K562 (cell line): Measurements from ENCODE around the gene UQCC2. TPM values are rescaled to one million over a fixed set of nuclear protein-coding genes. Genes with fewer than 3 reads are reported as not detected.

Experiments
- ATAC-seq: fragments of 200-7000 bp; cut with Tn5 transposase; 3 replicates; pipeline ENCODE4 v1.9.1; 2020; ENCODE audit warnings: moderate library complexity
- BruUV-seq: library from RNA; stranded (reverse); fragments of 400-500 nt; replicated peaks from 2 replicates; lab custom pipeline; 2021; lab: Mats Ljungman, UMichigan
- CTCF ChIA-PET: fragments of 300-600 bp; formaldehyde crosslinking; extraction: SDS; loops from one replicate; lab custom pipeline; 2021; ENCODE audit warnings: low intra/inter-chr PET ratio; lab: Yijun Ruan, JAX
- POLR2A ChIA-PET: fragments of 300-600, 350-650 bp; sonication (Branson Sonifier 250); formaldehyde crosslinking; extraction: SDS; loops from one replicate; lab custom pipeline; 2021; ENCODE audit warnings: antibody characterized with exemption, inconsistent platforms; lab: Yijun Ruan, JAX
- DNase-seq, 4 experiments: peaks; one replicate each; pipeline versions ENCODE4 v3.0.0 to v3.0.0-alpha.2; 2011 to 2018; ENCODE audit warnings: low spot score in 3 of 4, mixed read lengths in 3 of 4; ENCODE audit errors: extremely low read depth in 1 of 4
- FAIRE-seq: peaks from 2 replicates; lab custom pipeline; 2011; peaks lifted over from hg19 to GRCh38; lab: Jason Lieb, UNC
- H2AFZ ChIP-seq: 2 replicates; pipeline ENCODE4 v1.6.0; 2011; ENCODE audit warnings: low read depth, low read length, control low read depth, inconsistent platforms
- H3K27ac ChIP-seq: fragments of 200-600 bp; 3 replicates; pipeline ENCODE4 v1.8.0; 2011; ENCODE audit warnings: low read depth, mild to moderate bottlenecking, control low read depth, inconsistent platforms, low read length, moderate library complexity, mixed read lengths; ENCODE audit errors: extremely low read depth
- H3K27me3 ChIP-seq, 2 experiments: fragments of 300-600 bp in 1 of 2; 2 replicates in 1 of 2; 3 replicates in 1 of 2; pipeline versions ENCODE4 v1.6.0 to v1.8.0; 2011; ENCODE audit warnings: inconsistent platforms in 2 of 2, low read length in 2 of 2, mild to moderate bottlenecking in 1 of 2, mixed read lengths in 1 of 2, moderate library complexity in 1 of 2; ENCODE audit not compliant: control insufficient read depth in 2 of 2, insufficient read depth in 2 of 2
- H3K36me3 ChIP-seq: fragments of 300-600 bp; 3 replicates; pipeline ENCODE4 v1.8.0; 2011; ENCODE audit warnings: mild to moderate bottlenecking, low read length, inconsistent platforms; ENCODE audit not compliant: control insufficient read depth, insufficient read depth
- H3K4me1 ChIP-seq, 2 experiments: fragments of 200-600 bp in 1 of 2; replicated peaks in 1 of 2; 2 replicates in 1 of 2; 3 replicates in 1 of 2; pipeline versions ENCODE4 v1.5.1 to v1.8.0; 2011; ENCODE audit warnings: inconsistent platforms in 2 of 2, low read length in 2 of 2, mild to moderate bottlenecking in 1 of 2, mixed read lengths in 1 of 2, moderate library complexity in 1 of 2; ENCODE audit not compliant: control insufficient read depth in 2 of 2, insufficient read depth in 2 of 2
- H3K4me2 ChIP-seq: 2 replicates; pipeline ENCODE4 v1.6.1; 2011; ENCODE audit warnings: low read length, control low read depth, inconsistent platforms, mixed read lengths; ENCODE audit not compliant: insufficient read depth
- H3K4me3 ChIP-seq: fragments of 200-600 bp; sonication (generic), shearing (Covaris generic); 2 replicates; pipeline ENCODE4 v1.5.1; 2016; ENCODE audit warnings: control low read depth, inconsistent platforms
- H3K79me2 ChIP-seq: fragments of 200-600 bp; 3 replicates; pipeline ENCODE4 v1.8.0; 2011; ENCODE audit warnings: low read length, inconsistent platforms; ENCODE audit not compliant: control insufficient read depth, insufficient read depth
- H3K9ac ChIP-seq, 2 experiments: 2 replicates each; pipeline versions ENCODE4 v1.6.0 to v1.6.1; 2011; ENCODE audit warnings: low read depth in 2 of 2, low read length in 2 of 2, control low read depth in 1 of 2, inconsistent platforms in 1 of 2, mild to moderate bottlenecking in 1 of 2, mixed read lengths in 1 of 2; ENCODE audit not compliant: insufficient read depth in 1 of 2
- H3K9me1 ChIP-seq: one replicate; pipeline ENCODE4 v1.6.0; 2011; ENCODE audit warnings: inconsistent platforms, mild to moderate bottlenecking, low read length, moderate library complexity; ENCODE audit not compliant: control insufficient read depth, insufficient read depth
- H3K9me3 ChIP-seq: replicated peaks from 2 replicates; pipeline ENCODE4 v1.5.1; 2011; ENCODE audit warnings: low read depth, low read length, inconsistent platforms; ENCODE audit not compliant: control insufficient read depth, insufficient read depth
- H4K20me1 ChIP-seq: replicated peaks from 2 replicates; pipeline ENCODE4 v1.6.1; 2011; ENCODE audit warnings: low read length, inconsistent platforms, mixed read lengths; ENCODE audit not compliant: control insufficient read depth, insufficient read depth
- HDGF ChIP-seq: fragments of 450-650 bp; IDR thresholded peaks from 2 replicates; pipeline ENCODE4 v1.6.1; 2016
- POLR2G ChIP-seq: fragments of 200-400 bp; formaldehyde crosslinking; IDR thresholded peaks from 2 replicates; pipeline ENCODE4 v1.6.1; 2017; ENCODE audit warnings: low read depth, mild to moderate bottlenecking, antibody characterized with exemption, low read length, moderate library complexity
- WGBS: fragments of 100-300 bp; shearing (Covaris generic); methylation state at CpG from one replicate; pipeline ENCODE4 v1.1.6; 2016; ENCODE audit warnings: low coverage, mixed read lengths; ENCODE audit not compliant: insufficient coverage; ENCODE audit errors: missing lambda C conversion rate; 5-methylcytosine and 5-hydroxymethylcytosine counted together
- in situ Hi-C: fragments of 300-500 bp; cut with MboI; formaldehyde crosslinking; loops from 4 replicates; pipeline ENCODE4 v1.15.0; 2018; ENCODE audit warnings: inconsistent platforms, mixed read lengths
- intact Hi-C: fragments of 100-400 bp; cut with micrococcal nuclease; formaldehyde crosslinking; loops from 2 replicates; pipeline ENCODE4 v1.14.2; 2022
- polyA plus RNA-seq, 8 experiments: library from polyadenylated mRNA; depleted of rRNA in 4 of 8; stranded (reverse) in 5 of 8; unstranded in 3 of 8; fragments of >200 nt; fragmentation: Nextera tagmentation in 2 of 8; fragmentation: Illumina TruSeq in 1 of 8; extraction: Ambion mirVana in 2 of 8; extraction: Trizol in 1 of 8; gene quantifications; 2 replicates each; pipeline versions ENCODE4 v1.2.1 to v1.2.3, GENCODE V29; 2011 to 2014; ENCODE audit warnings: inconsistent platforms in 1 of 8, missing spikeins in 1 of 8
- total RNA-seq, 7 experiments: library from RNA; depleted of rRNA in 6 of 7; stranded (reverse); fragments of >200 nt in 6 of 7; fragmentation: Illumina TruSeq in 2 of 7; extraction: Trizol in 2 of 7; gene quantifications; 2 replicates each; pipeline versions ENCODE4 v1.2.1 to v1.2.3, GENCODE V29; 2011 to 2021; ENCODE audit warnings: low replicate concordance in 1 of 7
- TF ChIP-seq, protein P1 (sequence below), 2 experiments: fragments of 450-650 bp; IDR thresholded peaks; 2 replicates each; pipeline ENCODE4 v1.6.1; 2016
- TF ChIP-seq, protein P2 (sequence below): fragments of 450-650 bp; IDR thresholded peaks from 2 replicates; pipeline ENCODE4 v1.6.1; 2018; ENCODE audit warnings: mild to moderate bottlenecking, low read depth; ENCODE audit not compliant: partially characterized antibody

UQCC2 gene
- total and polyA plus RNA-seq, 9 of the 15 experiments (the other 6 are each of a cell fraction or from before 2014, with no cell fraction given) = 58.5 to 927 (median 158) TPM

DNA sequence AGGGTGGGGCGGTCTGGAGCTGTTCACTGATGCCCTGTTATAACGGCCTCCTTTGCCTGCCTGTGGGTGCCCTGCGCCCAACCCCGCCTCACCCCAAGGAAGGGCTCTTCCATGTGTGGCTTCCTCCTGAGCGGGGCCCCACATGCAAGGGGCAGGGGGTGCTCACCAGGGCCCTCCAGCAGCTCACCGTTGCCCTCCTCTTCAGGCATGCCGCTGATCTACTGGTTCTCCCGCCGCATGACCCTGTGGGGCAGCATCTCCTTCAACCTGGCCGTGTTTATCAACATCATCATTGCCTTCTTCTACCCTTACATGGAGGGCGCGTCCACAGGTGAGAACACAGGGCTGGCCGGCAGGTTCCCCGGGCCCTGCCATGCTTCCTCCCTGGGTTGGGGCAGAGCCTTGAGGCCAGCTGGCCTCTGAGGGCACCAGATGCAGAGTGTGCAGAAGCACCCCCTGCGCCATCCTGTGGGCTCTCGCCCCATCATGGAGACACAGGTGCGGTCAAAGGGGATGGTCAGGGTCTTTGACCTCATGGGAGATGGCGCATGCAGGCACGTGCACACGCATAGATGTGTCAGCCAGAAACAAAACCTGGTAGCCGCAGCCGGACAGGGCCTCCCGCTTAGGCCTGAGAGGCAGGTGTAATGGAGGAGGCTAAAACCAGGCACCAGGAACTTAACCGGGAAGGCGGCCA lies 22.9 kb downstream of the UQCC2 start (continued):
- no peak for TF ChIP-seq HDGF

DNA sequence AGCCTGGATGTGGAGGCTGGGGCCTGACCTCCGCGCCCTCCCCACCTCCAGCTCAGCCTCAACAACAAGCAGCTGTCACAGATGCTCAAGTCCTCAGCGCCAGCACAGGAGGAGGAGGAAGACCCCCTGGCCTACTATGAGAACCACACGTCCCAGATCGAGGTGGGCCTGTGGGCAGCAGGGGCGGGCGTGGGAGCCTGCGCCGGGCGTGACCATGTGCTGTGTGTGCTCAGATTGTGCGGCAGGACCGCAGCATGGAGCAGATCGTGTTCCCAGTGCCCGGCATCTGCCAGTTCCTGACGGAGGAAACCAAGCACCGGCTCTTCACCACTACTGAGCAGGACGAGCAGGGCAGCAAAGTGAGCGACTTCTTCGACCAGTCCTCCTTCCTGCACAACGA lies 23.5 kb downstream of the UQCC2 start:
- Histone ChIP-seq H3K79me2 (no peaks in the 10 kb centered on the region), H3K9me3 (no peaks in the 10 kb centered on the region), H3K4me2 (no peak overlapping the region), H3K4me1 (peaks cover 0 to 14% of the 10 kb centered on the region in 2 experiments; a peak in 2 of 5 replicates), H3K9me1 (no peaks in the 10 kb centered on the region), H3K27ac (no peak overlapping the region), H4K20me1 (peaks cover 6% of the 10 kb centered on the region; the same call in 1 of the 2 replicates), H3K4me3 (no peak overlapping the region), H3K36me3 (peaks cover 97% of the 10 kb centered on the region; the same call in 2 of the 3 replicates), H3K27me3 (no peaks in the 10 kb centered on the region), H3K9ac (no peak overlapping the region), H2AFZ (no peak overlapping the region)
- intact Hi-C loops = no loop called here
- 89% methylated on average over 20 of the region's 20 CpGs for WGBS
- no peak for FAIRE-seq
- DNase-seq = no peak
- BruUV-seq = no TSS peak
- CTCF ChIA-PET = no interaction called here
- POLR2A ChIA-PET = interaction anchor here (0.6 to 1.3 kb wide), 4 partner anchors 13 to 106 kb away, joined by 3 to 4 read pairs (median 4); no protein-coding TSS in a partner anchor
- in situ Hi-C loops = no loop called here
- TF ChIP-seq, protein P1, sequence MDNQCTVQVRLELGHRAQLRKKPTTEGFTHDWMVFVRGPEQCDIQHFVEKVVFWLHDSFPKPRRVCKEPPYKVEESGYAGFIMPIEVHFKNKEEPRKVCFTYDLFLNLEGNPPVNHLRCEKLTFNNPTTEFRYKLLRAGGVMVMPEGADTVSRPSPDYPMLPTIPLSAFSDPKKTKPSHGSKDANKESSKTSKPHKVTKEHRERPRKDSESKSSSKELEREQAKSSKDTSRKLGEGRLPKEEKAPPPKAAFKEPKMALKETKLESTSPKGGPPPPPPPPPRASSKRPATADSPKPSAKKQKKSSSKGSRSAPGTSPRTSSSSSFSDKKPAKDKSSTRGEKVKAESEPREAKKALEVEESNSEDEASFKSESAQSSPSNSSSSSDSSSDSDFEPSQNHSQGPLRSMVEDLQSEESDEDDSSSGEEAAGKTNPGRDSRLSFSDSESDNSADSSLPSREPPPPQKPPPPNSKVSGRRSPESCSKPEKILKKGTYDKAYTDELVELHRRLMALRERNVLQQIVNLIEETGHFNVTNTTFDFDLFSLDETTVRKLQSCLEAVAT (IDR thresholded peaks at IDR 0.05) = no peak
- peak; percentile 46; the same call in 1 of the 2 replicates for TF ChIP-seq POLR2G
- TF ChIP-seq, protein P2, sequence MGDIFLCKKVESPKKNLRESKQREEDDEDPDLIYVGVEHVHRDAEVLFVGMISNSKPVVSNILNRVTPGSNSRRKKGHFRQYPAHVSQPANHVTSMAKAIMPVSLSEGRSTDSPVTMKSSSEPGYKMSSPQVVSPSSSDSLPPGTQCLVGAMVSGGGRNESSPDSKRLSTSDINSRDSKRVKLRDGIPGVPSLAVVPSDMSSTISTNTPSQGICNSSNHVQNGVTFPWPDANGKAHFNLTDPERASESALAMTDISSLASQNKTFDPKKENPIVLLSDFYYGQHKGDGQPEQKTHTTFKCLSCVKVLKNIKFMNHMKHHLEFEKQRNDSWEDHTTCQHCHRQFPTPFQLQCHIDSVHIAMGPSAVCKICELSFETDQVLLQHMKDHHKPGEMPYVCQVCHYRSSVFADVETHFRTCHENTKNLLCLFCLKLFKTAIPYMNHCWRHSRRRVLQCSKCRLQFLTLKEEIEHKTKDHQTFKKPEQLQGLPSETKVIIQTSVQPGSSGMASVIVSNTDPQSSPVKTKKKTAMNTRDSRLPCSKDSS = no peak
- ATAC-seq = no peak
